BE2C (cell line): ENCODE measurements around the gene ADCK2.
"Not testable (repeated sequence)": the region's sequence is repeated elsewhere in the genome, so short reads cannot be mapped to it uniquely, and the experiment has no call there.

Source experiments
- DNase-seq: peaks from one replicate; pipeline ENCODE4 v3.0.0-alpha.2; 2020
- H3K27me3 ChIP-seq: fragments of 250-450 bp; sonication (Bioruptor Pico); 2 replicates; pipeline ENCODE4 v1.5.1; 2020; ENCODE audit warnings: mild to moderate bottlenecking
- H3K36me3 ChIP-seq: fragments of 250-450 bp; sonication (Bioruptor Pico); 2 replicates; pipeline ENCODE4 v1.5.1; 2020; ENCODE audit warnings: mild to moderate bottlenecking
- H3K4me1 ChIP-seq: fragments of 250-450 bp; sonication (Bioruptor Pico); 2 replicates; pipeline ENCODE4 v1.5.1; 2020
- H3K4me3 ChIP-seq: 2 replicates; pipeline ENCODE4 v1.5.1; 2011; ENCODE audit warnings: low read depth, low read length
- H3K9me3 ChIP-seq: fragments of 250-450 bp; sonication (Bioruptor Pico); 2 replicates; pipeline ENCODE4 v1.5.1; 2020
- TF ChIP-seq, protein P1 (sequence below): IDR thresholded peaks from 2 replicates; pipeline ENCODE4 v1.5.1; 2012; ENCODE audit warnings: mild to moderate bottlenecking, low read depth, low read length

ADCK2 gene

DNA sequence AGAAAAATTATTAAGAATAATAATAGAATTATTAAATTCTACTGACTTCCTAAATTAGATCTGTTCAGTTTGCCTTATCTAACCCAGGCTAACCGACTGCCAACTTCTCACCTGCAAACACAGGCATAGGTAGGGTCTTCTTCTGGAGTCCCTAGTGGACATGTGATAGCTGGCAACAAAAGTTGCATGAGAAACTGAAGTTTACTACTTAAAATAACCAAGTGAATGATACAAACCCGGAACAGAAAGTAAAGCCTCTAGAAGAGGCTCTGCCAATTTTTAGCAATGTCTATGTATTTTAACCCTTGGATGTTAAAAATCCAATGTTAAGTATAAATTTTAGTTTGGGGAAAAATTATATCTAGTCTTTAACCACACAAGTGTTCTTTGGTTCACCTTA is 61.4 kb downstream of the ADCK2 start:
- DNase-seq: no peak
- no peaks in the 10 kb centered on the region for H3K27me3 ChIP-seq
- TF ChIP-seq, protein P1, sequence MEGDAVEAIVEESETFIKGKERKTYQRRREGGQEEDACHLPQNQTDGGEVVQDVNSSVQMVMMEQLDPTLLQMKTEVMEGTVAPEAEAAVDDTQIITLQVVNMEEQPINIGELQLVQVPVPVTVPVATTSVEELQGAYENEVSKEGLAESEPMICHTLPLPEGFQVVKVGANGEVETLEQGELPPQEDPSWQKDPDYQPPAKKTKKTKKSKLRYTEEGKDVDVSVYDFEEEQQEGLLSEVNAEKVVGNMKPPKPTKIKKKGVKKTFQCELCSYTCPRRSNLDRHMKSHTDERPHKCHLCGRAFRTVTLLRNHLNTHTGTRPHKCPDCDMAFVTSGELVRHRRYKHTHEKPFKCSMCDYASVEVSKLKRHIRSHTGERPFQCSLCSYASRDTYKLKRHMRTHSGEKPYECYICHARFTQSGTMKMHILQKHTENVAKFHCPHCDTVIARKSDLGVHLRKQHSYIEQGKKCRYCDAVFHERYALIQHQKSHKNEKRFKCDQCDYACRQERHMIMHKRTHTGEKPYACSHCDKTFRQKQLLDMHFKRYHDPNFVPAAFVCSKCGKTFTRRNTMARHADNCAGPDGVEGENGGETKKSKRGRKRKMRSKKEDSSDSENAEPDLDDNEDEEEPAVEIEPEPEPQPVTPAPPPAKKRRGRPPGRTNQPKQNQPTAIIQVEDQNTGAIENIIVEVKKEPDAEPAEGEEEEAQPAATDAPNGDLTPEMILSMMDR: 0 out of 2 replicates have a peak, but pooled peaks have one; percentile 1
- H3K9me3 ChIP-seq: no peaks in the 10 kb centered on the region
- H3K4me1 ChIP-seq: no peaks in the 10 kb centered on the region
- peaks cover 5% of the 10 kb centered on the region; the same call in 1 of the 2 replicates for H3K36me3 ChIP-seq
- no peak overlapping the region for H3K4me3 ChIP-seq

DNA sequence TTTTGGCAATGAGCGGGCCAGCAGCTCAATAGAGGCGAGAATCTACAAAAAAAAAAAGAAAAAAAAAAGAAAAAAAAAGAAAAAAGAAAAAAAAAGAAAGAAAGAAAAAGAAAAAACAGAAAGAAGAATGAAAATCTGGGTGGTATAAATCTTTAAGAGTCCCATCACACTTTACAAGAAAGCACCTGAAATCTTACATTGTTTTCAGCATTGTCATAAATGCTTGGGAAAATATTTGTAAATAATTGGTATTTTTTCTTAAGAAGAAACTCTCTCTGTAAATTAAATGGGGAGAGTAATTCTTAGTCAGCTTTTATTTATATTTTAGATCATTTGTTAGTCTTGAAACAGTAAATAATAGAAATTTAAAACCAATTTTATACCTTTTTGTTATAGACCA is 62.0 kb downstream of the ADCK2 start:
- TF ChIP-seq, protein P1: no peak
- DNase-seq: no peak
- no peaks in the 10 kb centered on the region for H3K27me3 ChIP-seq
- H3K9me3 ChIP-seq: no peaks in the 10 kb centered on the region
- no peak overlapping the region for H3K4me3 ChIP-seq
- no peaks in the 10 kb centered on the region for H3K4me1 ChIP-seq
- peaks cover 5% of the 10 kb centered on the region; the same call in 1 of the 2 replicates for H3K36me3 ChIP-seq

DNA sequence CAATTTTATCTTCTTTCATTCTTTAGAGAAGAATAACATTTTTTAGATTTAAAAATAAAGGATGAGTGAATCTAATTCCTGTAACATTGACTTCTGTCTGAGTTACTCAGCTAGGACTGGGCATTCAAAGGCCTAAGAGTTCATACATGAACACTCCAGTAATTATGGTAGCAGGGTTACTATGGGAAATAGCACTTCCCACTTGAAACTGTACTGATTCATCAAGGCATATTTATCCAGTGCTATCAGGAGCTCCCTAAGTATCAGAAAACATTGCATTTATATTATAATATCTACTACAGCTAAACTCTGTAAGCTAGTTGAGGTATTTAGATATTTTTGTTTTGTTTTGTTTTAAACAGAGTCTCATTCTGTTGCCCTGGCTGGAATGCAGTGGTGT is 65.5 kb downstream of the ADCK2 start:
- no peaks in the 10 kb centered on the region for H3K27me3 ChIP-seq
- no peak for DNase-seq
- TF ChIP-seq, protein P1: no peak
- no peak overlapping the region for H3K4me3 ChIP-seq
- peaks cover 5% of the 10 kb centered on the region; the same call in 1 of the 2 replicates for H3K36me3 ChIP-seq
- no peaks in the 10 kb centered on the region for H3K9me3 ChIP-seq
- no peaks in the 10 kb centered on the region for H3K4me1 ChIP-seq

DNA sequence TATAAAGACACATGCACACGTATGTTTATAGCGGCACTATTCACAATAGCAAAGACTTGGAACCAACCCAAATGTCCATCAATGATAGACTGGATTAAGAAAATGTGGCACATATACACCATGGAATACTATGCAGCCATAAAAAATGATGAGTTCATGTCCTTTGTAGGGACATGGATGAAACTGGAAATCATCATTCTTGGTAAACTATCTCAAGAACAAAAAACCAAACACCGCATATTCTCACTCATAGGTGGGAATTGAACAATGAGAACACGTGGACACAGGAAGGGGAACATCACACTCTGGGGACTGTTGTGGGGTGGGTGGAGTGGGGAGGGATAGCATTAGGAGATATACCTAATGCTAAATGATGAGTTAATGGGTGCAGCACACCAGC is 70.5 kb downstream of the ADCK2 start:
- not testable (repeated sequence) for H3K4me3 ChIP-seq, DNase-seq, H3K36me3 ChIP-seq, H3K4me1 ChIP-seq, H3K9me3 ChIP-seq, H3K27me3 ChIP-seq

DNA sequence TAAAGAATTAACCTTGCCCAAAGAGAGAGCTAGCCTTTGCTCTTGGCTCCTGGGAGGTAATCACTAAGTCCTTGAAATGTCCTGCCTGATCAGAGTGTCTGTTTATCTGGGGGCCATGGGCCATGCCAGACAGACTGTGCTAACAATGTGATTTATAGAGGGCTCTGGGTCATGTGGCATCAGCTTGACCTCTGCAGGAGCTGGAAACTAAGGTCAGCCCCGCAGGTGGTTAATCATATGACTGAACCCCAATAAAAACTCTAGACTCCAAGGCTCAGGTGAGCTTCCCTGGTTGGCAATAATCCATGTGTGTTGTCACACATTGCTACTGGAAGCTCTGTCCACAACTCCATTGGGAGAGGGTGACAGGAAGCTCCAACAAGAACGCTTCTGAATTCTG is 71.3 kb downstream of the ADCK2 start:
- H3K36me3 ChIP-seq: no peaks in the 10 kb centered on the region
- H3K9me3 ChIP-seq: no peaks in the 10 kb centered on the region
- no peaks in the 10 kb centered on the region for H3K4me1 ChIP-seq
- H3K4me3 ChIP-seq: no peak overlapping the region
- no peak for DNase-seq
- no peaks in the 10 kb centered on the region for H3K27me3 ChIP-seq
- TF ChIP-seq, protein P1: no peak
